ENCODE measurements around the gene PPM1L. TPM values are rescaled to one million over a fixed set of nuclear protein-coding genes. Genes with fewer than 3 reads are reported as not detected.

PPM1L gene
- total and polyA plus RNA-seq, 2 of the 13 experiments (the other 11 are each of a cell fraction or from before 2014, with no cell fraction given) = 0.22 to 1.4 TPM

DNA sequence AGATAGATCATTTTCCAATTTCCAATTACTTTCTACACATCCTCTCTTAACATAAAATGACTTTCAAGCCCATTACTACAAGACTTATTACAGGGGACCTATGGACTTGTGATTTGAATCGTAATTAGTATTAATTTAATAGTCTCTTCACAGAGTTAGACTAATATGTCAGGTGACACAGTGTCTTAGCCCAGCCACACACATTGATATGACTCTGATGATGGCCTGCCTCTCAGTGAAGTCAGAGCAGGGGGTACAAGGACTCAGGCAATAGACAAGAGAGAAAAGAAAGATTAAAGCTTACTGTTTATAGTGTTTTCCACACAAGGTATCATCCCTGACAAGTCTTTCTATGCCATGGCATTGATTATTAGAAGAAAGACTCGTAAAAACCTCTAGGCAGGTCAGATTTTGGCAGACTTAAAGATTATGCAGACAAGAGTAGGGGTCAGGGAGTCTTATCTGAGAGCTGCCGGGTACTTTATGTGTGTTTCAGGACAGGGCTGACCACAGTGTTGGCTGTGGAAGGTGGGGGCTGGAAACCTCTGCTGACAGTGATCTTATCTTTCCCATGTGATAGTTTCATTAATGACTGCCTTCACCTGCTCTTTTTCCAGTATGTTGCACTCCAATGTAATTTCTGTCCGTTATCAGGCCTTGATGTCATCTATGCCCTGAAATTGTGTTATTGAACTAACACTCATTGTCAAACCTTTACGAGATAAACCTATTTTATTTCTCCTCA lies 299.0 kb downstream of the PPM1L start (continued):
- TF ChIP-seq ZIK1 (CRISPR knock-in tag; IDR thresholded peaks at IDR 0.05; ENCODE audit: borderline replicate concordance, low read depth) = no peak
- TF ChIP-seq, protein P1, sequence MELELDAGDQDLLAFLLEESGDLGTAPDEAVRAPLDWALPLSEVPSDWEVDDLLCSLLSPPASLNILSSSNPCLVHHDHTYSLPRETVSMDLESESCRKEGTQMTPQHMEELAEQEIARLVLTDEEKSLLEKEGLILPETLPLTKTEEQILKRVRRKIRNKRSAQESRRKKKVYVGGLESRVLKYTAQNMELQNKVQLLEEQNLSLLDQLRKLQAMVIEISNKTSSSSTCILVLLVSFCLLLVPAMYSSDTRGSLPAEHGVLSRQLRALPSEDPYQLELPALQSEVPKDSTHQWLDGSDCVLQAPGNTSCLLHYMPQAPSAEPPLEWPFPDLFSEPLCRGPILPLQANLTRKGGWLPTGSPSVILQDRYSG (CRISPR knock-in tag; IDR thresholded peaks at IDR 0.05) = no peak
- TF ChIP-seq JDP2 (CRISPR knock-in tag; IDR thresholded peaks at IDR 0.05; ENCODE audit: borderline replicate concordance) = no peak
- TF ChIP-seq, protein P2, sequence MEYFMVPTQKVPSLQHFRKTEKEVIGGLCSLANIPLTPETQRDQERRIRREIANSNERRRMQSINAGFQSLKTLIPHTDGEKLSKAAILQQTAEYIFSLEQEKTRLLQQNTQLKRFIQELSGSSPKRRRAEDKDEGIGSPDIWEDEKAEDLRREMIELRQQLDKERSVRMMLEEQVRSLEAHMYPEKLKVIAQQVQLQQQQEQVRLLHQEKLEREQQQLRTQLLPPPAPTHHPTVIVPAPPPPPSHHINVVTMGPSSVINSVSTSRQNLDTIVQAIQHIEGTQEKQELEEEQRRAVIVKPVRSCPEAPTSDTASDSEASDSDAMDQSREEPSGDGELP (IDR thresholded peaks at IDR 0.05; ENCODE audit: borderline replicate concordance, low read depth) = no peak

DNA sequence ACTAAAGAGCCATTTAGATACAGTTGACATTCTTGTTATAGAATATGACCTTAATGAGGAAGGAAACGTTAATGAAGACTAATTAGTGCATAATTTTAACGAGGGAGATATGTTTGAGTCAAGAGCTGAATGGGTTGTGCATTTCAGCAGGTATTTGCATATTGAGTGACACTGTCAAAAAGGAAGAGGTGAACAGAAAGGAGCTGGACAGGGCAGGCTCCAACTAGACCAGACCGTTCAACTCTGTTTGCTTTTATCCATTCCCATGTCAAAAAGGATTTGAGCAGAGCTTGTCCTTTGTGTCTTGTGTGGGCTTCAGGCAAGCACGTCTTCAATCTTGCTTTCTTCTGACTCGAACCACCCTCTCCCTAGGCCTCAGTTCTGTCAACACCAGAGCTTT lies 308.4 kb downstream of the PPM1L start:
- no peaks in the 10 kb centered on the region for H4K20me1 ChIP-seq (ENCODE audit: insufficient read depth, low read length)
- no peaks in the 10 kb centered on the region for H3K4me1 ChIP-seq (ENCODE audit: insufficient read depth, low read length)
- 6% methylated on average over 5 of the region's 5 CpGs for whole genome bisulfite sequencing (ENCODE audit: low lambda C conversion rate)
- ChIA-PET CTCF (ENCODE audit: low intra/inter-chr PET ratio, low total read pairs) (no interaction called here), POLR2A (no interaction called here)
- no peak overlapping the region for H3K27ac ChIP-seq (ENCODE audit: extremely low read length, insufficient read depth, low read length)
- intact Hi-C loops (cut with micrococcal nuclease; ENCODE audit: unreplicated experiment) (no loop called here), in situ Hi-C loops (cut with HindIII; ENCODE audit: extremely low pct_ligation_motif_present, low pct_unique_long_range_greater_than_20kb) (no loop called here)
- FAIRE-seq (no peak), ATAC-seq (no peak), DNase-seq (ENCODE audit: low spot score) (no peak)
- no TSS peak for BruUV-seq (replicated peaks)
- H3K27me3 ChIP-seq (ENCODE audit: control insufficient read depth in 1 of 2, insufficient read depth in 2 of 2, low read length in 2 of 2) = no peaks in the 10 kb centered on the region
- no peaks in the 10 kb centered on the region for H3K36me3 ChIP-seq (replicated peaks in 1 of 2; ENCODE audit: control insufficient read depth in 1 of 2, insufficient read depth in 2 of 2, low read length in 2 of 2)
- no peak overlapping the region for H3K4me3 ChIP-seq (replicated peaks in 1 of 3; ENCODE audit: insufficient read depth in 1 of 3, low read depth in 2 of 3, low read length in 3 of 3)
- no peak overlapping the region for H2AFZ ChIP-seq (ENCODE audit: low read length)
- H3K4me2 ChIP-seq (ENCODE audit: low read depth, low read length) = no peak overlapping the region
- no peaks in the 10 kb centered on the region for H3K79me2 ChIP-seq (ENCODE audit: insufficient read depth, low read length)
- H3K9ac ChIP-seq (ENCODE audit: insufficient read depth, low read depth, low read length) = no peak overlapping the region
- H3K9me3 ChIP-seq (ENCODE audit: low read length) = no peaks in the 10 kb centered on the region
- TF ChIP-seq, protein P3, sequence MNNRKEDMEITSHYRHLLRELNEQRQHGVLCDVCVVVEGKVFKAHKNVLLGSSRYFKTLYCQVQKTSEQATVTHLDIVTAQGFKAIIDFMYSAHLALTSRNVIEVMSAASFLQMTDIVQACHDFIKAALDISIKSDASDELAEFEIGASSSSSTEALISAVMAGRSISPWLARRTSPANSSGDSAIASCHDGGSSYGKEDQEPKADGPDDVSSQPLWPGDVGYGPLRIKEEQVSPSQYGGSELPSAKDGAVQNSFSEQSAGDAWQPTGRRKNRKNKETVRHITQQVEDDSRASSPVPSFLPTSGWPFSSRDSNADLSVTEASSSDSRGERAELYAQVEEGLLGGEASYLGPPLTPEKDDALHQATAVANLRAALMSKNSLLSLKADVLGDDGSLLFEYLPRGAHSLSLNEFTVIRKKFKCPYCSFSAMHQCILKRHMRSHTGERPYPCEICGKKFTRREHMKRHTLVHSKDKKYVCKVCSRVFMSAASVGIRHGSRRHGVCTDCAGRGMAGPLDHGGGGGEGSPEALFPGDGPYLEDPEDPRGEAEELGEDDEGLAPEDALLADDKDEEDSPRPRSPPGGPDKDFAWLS (CRISPR knock-in tag; IDR thresholded peaks at IDR 0.05; ENCODE audit: borderline replicate concordance) = no peak
- no peak for TF ChIP-seq MED1 (CRISPR knock-in tag; IDR thresholded peaks at IDR 0.05)
- TF ChIP-seq, protein P4, sequence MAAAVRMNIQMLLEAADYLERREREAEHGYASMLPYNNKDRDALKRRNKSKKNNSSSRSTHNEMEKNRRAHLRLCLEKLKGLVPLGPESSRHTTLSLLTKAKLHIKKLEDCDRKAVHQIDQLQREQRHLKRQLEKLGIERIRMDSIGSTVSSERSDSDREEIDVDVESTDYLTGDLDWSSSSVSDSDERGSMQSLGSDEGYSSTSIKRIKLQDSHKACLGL (CRISPR knock-in tag; IDR thresholded peaks at IDR 0.05) = no peak
- TF ChIP-seq, protein P5, sequence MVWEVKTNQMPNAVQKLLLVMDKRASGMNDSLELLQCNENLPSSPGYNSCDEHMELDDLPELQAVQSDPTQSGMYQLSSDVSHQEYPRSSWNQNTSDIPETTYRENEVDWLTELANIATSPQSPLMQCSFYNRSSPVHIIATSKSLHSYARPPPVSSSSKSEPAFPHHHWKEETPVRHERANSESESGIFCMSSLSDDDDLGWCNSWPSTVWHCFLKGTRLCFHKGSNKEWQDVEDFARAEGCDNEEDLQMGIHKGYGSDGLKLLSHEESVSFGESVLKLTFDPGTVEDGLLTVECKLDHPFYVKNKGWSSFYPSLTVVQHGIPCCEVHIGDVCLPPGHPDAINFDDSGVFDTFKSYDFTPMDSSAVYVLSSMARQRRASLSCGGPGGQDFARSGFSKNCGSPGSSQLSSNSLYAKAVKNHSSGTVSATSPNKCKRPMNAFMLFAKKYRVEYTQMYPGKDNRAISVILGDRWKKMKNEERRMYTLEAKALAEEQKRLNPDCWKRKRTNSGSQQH (CRISPR knock-in tag; IDR thresholded peaks at IDR 0.05; ENCODE audit: low read depth) = no peak
- TF ChIP-seq NFIC (IDR thresholded peaks at IDR 0.05; ENCODE audit: low read length) = no peak
- TF ChIP-seq POGZ (CRISPR knock-in tag; IDR thresholded peaks at IDR 0.05) = no peak
- TF ChIP-seq ZNF224 (CRISPR knock-in tag; IDR thresholded peaks at IDR 0.05) = no peak
- TF ChIP-seq, protein P6, sequence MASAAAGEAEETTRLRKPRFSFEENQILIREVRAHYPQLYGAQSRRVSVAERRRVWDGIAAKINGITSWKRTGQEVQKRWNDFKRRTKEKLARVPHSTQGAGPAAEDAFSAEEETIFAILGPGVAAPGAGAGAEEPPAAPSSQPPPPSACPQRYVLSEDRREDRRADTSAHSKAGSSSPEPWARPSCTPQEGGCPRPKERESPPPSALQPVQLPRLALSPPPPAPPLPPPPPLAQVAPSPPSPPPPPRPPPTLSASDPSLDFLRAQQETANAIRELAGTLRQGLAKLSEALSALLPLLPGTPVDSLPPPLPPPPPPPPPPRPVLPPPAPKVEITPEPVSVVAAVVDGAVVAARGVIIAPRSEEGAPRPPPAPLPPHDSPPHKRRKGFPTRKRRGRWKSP (CRISPR knock-in tag; IDR thresholded peaks at IDR 0.05) = no peak
- TF ChIP-seq, protein P7, sequence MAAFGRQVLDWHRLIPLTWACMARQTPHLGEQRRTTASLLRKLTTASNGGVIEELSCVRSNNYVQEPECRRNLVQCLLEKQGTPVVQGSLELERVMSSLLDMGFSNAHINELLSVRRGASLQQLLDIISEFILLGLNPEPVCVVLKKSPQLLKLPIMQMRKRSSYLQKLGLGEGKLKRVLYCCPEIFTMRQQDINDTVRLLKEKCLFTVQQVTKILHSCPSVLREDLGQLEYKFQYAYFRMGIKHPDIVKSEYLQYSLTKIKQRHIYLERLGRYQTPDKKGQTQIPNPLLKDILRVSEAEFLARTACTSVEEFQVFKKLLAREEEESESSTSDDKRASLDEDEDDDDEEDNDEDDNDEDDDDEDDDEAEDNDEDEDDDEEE (CRISPR knock-in tag; IDR thresholded peaks at IDR 0.05) = no peak
- no peak for TF ChIP-seq CHD2 (IDR thresholded peaks at IDR 0.05; ENCODE audit: low read depth, low read length)
- no peak for TF ChIP-seq NFE2L2 (IDR thresholded peaks at IDR 0.05; ENCODE audit: low read length)
- no peak for TF ChIP-seq AHR (CRISPR knock-in tag; IDR thresholded peaks at IDR 0.05)

Data from HepG2 (cell line).